H4 (cell line): ENCODE results near the gene CHI3L1. TPM values are rescaled to one million over a fixed set of nuclear protein-coding genes. Genes with fewer than 3 reads are reported as not detected.

ENCODE experiments used
- DNase-seq: peaks from one replicate; pipeline ENCODE4 v3.0.0-alpha.2; 2015; ENCODE audit warnings: low spot score
- total RNA-seq: library from RNA; depleted of rRNA; stranded (reverse); fragments of >200 nt; shearing (Covaris generic); gene quantifications from 2 replicates; pipeline ENCODE4 v1.2.3, GENCODE V29; 2014

Gene CHI3L1
- total RNA-seq, 1 experiment from 2014 or later, result not detected

DNA sequence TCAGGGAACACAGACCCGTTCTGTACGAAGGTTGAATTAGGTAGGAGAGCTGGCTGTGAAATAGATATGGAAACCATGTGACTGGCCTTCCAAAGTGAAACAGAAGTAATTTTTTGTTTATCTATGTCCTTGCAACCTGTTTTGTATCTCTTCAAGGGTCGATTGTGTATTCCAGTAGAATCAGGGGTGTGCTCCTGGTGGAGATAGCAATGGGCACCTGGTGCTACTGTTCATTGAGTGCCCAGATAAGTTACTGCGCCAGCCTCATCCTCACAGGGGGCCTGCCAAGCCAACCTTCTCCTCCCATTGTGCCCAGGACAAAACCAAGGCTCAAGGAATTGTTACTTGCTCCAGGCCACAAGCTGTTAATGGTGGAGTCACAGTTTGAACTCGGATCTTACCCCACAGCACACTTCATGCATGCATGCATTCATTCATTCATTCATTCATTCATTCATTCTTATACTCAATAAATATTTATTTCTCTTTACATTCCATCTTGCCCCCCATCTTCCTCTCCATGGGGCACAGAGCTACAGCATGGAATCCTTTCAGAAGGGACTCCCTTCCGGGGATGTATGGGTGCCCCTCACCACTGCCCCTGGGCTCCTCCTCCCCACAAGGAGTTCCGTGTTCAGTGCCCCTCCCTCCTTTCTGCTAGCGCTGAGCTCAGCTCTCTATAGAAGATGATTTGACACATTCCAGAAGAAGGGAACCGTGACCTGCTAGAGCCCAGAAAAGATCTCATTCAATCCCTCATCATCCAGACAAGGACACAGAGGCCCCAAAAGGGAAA is 34.9 kb downstream of the CHI3L1 start:
- DNase-seq, result no peak

DNA sequence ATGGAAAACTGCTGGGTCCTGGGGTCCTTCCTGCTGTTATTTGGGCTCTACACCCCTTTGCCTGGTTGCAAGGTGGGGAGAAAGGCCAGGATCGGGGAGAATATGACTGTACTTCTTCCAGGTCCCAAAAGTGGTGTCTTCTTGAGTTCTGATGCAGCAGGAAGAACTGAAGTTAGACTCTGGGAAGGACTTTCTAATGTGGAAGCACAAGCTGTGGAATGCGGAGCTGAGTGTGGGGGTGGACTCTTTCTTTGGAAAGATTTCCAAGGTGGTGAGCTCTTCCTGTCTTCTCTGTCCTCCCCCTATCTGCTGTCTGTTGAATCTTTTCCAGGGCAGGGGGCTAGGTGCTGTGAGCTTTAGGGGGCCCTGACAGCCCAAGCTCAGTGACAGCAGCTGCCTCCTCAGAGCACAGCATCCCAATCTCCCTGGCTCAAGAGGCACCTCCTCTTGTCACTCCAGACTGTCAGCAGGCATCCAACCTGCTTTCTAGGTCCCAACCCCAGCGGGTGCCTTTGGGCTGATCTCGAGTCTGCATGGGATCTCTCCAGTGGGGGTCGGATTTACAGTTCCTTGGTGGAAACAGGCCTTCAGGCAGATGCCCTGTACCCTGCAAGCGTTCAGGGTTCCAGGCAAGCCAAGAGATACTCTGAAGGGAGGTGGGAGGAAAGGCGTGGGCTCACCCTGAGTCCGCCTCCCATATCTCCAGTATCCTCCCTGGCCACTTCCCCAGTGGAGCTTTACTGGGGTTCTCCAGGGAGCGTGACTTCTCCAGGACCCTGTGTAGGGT is 35.8 kb downstream of the CHI3L1 start:
- DNase-seq, result no peak

DNA sequence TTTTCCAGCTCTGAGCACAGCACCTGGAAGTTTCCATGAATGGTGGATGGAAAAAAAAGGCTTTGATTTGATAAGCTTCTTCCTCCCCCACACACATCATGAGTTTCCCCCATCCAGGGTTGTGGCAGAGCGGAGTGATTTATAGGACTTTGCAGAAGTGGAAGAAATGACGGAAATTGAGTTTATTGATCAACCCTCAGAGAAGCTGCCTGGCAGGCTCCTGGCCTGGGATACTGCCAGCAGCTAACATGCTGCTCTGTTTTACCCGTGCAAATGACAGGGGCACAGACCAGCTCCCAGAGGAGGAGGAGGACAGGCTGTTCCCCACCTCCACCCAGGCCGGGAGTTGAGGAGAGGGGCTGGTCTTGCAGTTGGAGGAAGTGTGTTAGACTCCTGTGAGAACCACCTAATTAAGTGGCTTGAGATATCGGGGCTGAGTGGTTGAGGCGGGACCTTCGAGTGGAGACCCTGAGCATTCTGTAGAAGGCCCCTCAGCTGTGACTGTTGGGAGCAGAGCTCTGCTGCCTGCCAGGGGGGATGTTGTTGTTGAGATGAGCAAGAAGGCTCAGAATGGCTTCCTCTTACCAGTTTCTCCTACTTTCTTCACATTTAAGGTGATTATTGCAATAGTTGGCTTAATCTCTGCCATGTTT is 37.2 kb downstream of the CHI3L1 start:
- DNase-seq, result no peak

DNA sequence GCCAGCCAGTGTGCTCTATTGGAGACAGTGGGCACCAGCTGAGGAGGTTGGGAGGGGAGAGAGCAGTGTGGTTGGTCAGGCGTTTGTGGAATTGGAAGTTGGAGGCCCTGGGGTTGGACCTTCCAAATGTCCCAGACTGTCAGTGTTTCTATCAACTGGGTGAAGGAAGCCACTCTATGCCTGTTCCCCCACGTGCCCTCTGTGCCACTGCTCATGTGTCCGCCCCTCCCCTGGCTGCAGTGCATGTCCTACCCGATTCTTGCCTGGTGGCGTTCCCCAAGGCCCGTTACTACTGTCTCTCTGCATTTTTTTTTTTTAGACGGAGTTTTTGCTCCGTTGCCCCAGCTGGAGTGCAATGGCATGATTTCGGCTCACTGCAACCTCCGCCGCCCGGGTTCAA is 37.9 kb downstream of the CHI3L1 start:
- DNase-seq, result no peak

DNA sequence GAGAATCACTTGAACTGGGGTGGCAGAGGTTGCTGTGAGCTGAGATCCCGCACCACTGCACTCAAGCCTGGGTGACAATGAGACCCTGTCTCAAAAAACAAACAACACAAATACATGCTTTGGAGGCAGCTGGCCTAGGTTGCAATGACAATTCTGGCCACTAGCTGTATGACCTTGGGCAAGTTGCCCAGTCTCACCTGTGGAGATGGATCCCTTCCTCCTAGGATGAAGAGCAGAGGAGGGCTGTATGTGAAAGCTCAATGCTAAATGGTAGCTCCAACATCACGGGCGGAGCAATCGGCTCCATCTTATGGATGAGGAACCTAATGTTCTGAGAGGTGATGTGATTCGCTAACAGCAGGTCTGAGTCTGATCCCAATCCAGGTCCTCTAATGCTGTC is 38.4 kb downstream of the CHI3L1 start:
- DNase-seq, result no peak

DNA sequence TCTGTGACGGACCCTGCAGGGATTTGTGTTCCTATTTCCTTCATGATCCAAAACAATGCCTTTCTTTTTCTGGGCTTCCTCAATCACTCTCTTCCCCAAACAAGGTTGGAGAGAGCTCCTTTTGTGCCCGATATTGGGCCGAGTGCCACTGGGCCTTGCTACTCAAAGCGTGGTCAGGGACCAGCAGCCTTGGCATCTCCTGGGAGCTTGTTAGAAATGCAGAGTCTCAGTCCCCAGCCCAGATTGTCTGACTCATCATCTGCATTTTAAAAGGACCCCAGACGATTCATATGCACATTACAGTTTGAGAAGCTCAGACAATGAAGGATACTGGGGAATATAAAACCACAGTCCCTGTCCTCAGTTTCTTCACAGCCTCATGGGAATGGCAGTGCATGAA is 39.1 kb downstream of the CHI3L1 start:
- no peak for DNase-seq

DNA sequence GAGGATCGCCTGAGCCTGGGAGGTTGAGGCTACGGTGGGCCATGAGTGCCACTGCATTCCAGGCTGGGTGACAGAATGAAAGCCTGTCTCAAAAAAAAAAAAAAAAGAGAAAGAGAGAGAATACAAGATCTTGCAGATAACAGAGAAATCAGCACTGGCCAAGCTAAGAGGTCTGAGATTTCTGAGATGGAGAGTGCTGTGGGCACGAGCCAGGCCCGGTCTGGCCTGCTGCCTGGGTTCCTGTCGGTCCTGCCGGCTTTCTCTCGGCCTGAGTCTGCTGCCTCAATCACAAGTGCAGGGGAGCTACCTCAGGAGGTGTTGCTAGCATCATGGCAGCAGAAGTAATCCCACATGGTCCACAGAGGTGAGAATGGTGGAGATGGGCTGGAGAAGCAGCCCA is 40.0 kb downstream of the CHI3L1 start:
- DNase-seq, result no peak

DNA sequence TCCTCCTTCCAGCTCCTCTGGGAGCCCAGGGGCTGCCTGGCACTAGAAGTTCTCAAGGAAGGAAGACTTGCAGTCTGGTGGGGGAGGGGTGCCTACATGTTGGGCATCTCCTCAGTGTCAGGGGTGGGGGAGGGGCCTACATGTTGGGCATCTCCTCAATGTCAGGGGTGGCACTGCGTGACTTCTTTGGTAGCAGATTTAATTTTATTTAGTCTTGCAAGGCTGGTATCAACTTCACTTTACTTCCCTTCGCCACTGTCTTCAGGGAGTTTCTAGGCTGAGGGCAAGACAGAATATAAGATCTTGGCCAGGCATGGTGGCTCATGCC is 40.5 kb downstream of the CHI3L1 start:
- no peak for DNase-seq

DNA sequence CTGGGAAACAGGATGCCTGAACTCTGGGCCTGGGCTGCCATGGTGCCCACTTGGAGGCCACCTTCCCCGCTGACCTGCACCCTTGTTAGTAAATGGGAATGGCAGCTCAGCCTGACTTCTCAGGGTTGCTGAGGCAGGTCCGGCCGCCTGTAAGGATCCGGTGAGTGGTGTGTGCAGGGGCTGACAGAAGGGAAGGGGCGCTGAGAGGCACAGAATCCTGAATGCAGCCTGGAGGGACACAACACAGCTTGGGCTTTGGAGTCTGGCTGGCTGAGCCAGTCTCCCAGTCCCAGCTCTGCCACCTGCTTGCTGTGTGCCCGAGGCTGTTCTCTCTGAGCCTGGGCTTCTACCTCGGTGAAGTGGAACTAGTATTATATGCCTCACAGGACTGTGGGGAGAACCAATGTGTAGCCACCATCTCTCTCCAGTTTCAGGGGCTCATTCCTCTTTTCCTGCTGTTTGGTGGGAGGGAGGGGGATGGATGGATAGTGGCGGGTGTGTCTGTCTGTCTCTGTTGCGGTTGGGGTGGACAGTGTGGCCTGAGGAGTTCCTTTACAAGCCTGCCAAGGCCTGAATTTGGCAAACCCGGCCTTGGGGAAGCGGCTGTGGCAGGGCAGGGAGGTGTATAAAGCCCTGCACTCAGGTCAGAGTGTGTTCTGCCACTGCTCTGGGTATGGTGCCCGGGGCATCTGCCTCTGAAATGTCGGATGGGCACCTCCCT is 41.0 kb downstream of the CHI3L1 start:
- no peak for DNase-seq

DNA sequence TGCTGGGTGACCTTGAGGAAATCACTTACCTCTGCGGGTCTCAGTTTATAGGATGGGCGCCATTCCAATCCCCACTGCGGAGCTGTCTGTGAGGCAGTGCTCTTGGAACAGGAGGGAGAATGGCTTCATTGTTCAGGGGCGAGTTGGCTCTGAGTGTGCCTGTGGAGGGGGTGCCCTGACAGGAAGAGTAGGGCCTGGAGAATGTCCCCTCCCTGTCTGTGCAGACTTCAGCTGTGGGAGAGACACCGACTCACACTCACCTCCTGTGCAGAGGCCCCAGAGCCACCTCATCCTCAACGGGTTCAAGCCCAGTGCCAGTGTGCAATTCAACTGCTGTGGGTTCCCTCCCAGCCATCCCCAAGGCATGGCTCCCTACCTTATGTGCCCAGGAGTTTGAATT is 41.8 kb downstream of the CHI3L1 start:
- DNase-seq, result no peak

DNA sequence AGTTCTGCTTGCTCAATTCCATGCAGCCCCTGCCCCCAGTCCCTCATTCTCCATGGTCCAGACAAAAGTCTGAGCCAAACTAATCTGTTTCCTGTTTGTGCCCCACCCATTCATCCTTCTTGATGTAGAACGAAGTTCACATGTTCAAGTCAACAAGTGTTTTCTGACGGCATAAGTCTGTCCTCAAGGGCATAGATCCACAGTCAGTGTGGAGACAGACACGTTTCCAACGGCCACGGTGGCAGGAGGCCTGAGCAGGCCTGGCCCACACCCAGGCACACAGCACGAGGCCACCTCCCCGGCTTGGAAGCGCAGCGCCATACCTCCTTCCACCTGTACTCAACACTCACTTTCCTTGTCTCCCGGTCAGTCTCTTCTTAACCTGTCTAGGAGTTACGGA is 42.9 kb downstream of the CHI3L1 start:
- DNase-seq, result no peak

DNA sequence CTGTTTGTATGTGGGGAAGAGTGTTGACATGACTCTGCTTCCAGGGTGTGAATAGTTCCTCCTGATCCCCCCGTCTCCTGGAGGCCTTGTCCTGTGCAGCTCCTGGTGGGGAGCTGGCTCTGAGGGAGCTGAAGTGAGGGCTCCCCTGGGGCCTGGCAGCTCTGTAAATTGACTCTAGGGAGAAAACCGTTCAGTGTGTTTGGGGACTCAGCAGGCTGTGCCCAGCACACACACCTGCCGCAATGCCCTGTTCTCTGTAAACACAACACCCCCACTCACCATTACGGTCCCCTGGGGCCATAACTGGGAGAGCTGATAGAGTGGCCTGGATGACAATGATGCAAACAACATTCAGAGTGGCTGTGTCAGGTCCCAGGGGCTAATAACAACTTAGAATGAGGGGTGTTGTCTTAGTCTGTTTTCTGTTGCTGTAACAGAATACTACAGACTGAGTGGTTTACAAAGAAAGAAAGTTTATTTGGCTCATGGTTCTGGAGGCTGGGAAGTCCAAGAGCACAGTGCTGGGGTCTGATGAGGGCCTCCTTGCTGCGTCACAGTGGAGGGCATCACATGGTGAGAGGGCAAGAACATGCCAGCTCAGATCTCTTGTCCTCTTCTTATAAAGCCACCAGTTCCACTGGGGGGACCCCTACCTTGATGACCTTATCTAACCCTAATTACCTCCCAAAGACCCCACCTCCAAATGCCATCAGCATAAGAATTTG is 43.7 kb downstream of the CHI3L1 start:
- no peak for DNase-seq

DNA sequence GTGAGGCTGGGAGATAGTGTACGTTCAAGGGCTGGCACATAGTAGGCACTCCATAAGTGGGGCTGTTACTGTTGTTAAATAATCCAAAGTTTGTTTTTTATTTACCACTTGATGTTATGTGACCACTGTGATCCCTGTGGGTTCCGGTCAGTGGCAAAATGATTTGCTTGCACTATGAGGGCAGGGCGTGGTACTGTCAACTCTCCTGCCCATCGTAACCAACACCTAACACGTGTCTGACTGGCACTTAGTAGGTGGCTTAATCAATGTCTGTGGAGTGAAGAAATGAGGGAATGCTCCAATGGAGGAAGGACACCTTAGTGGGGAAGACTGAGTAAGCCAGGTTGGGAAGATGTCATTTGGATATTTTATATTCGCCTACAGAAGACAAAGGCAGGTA is 44.4 kb downstream of the CHI3L1 start:
- DNase-seq, result no peak

DNA sequence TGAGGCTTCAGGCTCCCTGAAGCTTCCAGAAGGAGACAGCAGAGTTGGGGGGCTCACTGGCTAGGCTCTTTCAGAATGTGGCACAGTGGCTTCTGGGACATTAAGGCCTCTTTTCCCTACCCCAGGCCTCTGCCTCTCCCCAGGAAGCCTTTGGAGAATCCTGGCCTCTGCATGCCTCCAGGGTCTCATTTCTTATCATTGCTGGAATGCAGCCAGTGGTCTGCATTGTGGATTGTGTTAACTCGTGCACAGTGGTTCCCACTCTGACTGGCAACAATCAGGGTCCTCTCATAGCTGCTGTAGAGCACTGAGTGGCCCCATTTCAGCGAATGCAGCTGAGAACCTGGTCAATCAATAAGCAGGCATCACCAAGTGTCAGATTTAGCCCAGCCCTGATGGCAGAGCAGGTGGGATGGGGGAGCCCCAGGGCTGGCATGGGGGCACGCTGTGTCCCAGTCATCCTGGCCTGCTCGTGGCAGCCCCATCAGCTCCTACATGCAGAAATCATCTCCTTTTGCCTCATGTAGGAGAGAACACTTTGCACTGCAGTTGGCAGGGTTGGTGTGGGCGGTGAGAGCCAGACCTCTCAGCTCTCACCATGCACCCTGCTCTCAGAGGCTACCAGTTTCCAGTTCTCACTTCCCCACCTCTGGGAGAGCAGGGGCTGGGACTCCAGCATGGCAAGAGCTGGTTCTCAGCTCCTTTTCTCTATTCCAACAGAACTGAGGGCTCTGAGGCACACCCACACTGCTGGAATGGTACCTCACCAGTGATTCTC is 45.6 kb downstream of the CHI3L1 start:
- DNase-seq, result no peak

DNA sequence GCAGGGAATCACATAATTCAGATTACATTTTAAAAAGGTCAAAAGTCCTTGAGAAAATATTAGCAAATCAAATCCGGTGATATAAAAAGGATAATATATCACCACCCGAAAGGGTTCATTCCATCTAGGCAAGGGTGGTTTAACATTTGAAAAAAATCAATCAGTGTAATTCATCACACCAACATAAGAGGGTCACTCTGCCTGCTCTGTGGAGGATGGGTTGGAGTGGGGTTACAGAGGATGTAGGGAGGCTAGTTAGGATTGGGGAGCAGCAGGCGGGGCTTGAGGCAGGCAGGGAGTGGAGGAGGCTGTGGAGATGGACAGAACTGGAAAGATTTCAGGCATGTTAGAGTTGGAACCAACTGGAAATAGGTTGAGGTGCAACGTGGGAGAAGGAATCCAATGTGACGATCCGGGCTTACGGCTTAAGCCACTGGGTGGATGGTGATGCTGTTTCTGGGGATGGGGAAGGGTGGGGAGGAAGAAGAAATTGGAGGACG is 46.5 kb downstream of the CHI3L1 start:
- no peak for DNase-seq

DNA sequence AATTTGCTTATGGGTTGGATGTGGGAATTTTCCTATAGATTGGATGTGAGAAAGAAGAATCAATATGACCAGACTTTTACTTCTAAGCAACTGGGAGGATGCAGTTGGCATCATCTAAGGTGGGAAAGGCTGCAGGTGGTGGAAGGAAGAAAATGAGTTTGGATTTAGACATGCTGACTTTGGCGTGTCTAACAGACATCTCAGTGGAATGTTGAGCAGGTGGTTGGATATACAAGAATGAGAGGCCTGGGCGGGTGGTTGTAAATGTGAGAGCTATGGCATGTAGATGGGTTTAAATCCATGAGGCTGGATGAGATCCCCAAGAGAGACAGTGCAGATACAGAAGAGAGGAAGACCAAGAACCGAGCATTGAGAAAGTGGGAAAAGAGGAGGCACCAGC is 48.4 kb downstream of the CHI3L1 start:
- DNase-seq, result no peak

DNA sequence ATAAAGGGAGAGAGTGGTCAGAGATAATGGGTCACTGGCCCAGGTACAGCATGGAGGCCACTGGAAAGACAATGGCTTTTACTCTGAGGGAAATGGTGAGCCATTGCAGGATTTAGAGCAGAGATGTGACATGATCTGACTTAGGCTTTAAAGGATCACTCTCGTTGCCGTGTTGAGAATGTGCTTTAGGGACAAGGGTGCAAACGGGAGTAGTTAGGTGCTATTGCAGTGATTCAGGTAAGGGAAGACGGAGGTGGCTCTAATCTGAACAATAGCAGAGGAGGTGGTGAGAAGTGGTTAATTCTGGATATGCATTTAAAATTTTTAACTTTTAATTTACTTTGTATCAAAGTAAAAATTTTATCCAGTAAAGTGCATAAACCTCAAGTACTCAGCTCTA is 49.2 kb downstream of the CHI3L1 start:
- no peak for DNase-seq

DNA sequence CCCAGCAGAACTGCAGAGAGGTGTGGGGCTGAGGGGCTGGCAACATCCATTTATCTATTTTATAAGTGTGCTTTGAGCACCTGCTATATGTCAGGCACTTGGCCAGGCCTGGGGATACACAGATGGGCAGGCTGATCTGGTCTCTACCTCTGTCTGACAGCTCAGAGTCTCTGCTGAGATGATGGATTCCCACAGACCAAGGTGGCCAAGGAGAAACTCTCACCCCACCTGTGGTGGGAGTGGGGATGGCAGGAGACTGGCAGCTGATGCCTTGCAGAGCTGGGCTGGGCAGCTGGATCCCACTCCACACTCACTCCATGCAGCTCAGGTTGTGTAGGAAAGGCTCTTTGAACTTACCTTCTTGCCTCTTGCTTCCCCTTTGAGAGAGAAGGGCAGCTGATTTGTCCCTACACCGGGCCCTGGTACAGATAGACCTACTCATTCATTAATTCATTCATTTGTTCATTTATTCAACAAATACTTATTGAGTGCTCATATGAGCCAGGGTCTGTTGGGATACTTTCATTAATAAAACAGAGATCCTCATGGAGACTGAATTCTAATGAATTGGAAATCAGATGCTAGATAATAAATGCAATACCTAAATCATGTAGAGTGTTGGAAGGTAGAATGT is 50.0 kb downstream of the CHI3L1 start:
- no peak for DNase-seq

DNA sequence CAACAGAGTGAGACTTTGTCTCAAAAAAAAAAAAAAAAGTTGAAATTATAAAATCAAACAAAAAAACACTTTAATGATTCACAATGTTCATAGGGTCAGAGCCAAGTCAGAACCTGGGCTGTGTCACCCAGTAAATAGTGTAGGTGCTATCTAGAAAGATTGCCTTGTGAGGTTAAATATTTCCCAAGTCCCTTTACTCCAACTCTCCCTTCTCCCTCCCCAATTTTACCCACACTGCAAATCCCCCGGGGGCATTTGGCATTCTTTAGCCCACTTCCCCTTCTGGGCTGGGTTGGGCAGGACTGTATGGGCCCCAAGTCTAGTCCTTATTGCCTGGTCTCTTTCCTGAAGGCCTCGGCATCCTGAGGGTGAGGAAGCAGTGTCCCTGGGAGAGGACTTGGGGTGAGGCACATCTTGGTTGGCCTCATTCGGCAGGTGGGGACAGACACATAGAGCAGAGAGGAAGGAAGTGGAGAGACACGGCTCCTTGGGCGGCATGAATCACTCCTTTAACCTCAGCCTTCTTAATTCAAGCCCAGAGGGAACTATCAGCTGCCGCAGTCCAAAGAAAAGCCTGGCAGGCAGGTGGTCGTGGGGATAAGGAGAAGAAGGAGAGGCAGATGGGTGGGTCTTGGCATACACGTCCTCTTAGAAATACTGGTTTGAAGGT is 50.7 kb downstream of the CHI3L1 start:
- no peak for DNase-seq
